HepG2 (cell line): Measurements from ENCODE around the gene KCNMB2. TPM values are rescaled to one million over a fixed set of nuclear protein-coding genes. Genes with fewer than 3 reads are reported as not detected.

Experiments used
- ATAC-seq: fragments of 200-7000 bp; cut with Tn5 transposase; 3 replicates; pipeline ENCODE4 v1.9.1; 2020; ENCODE audit warnings: mild to moderate bottlenecking, moderate library complexity
- BruUV-seq: library from RNA; stranded (reverse); fragments of 400-500 nt; replicated peaks from 2 replicates; lab custom pipeline; 2021; lab: Mats Ljungman, UMichigan
- CTCF ChIA-PET: fragments of 300-600 bp; formaldehyde crosslinking; extraction: SDS; loops from one replicate; lab custom pipeline; 2021; ENCODE audit warnings: low total read pairs, inconsistent platforms, low intra/inter-chr PET ratio; lab: Yijun Ruan, JAX
- POLR2A ChIA-PET: fragments of 350-600 bp; sonication (Branson Sonifier 250); formaldehyde crosslinking; loops from one replicate; lab custom pipeline; 2020; ENCODE audit warnings: antibody characterized with exemption, inconsistent platforms; lab: Yijun Ruan, JAX
- DNase-seq: peaks from one replicate; pipeline ENCODE4 v3.0.0-alpha.2; 2015; ENCODE audit warnings: low spot score
- FAIRE-seq: peaks from 3 replicates; lab custom pipeline; 2011; peaks lifted over from hg19 to GRCh38; lab: Jason Lieb, UNC
- H2AFZ ChIP-seq: one replicate; pipeline ENCODE4 v1.6.1; 2011; ENCODE audit warnings: low read length, inconsistent platforms
- H3K27ac ChIP-seq: fragments of 300-600 bp; 3 replicates; pipeline ENCODE4 v1.8.0; 2011; ENCODE audit warnings: mixed run types, mild to moderate bottlenecking, mixed read lengths, low read length, inconsistent platforms; ENCODE audit not compliant: insufficient read depth; ENCODE audit errors: extremely low read length
- H3K27me3 ChIP-seq, 2 experiments: fragments of 200-600 bp in 1 of 2; 2 replicates in 1 of 2; 3 replicates in 1 of 2; pipeline versions ENCODE4 v1.6.0 to v1.8.0; 2011; ENCODE audit warnings: low read length in 2 of 2, mild to moderate bottlenecking in 2 of 2, moderate library complexity in 2 of 2, inconsistent platforms in 1 of 2; ENCODE audit not compliant: insufficient read depth in 2 of 2, control insufficient read depth in 1 of 2
- H3K36me3 ChIP-seq, 2 experiments: fragments of 200-600 bp in 1 of 2; replicated peaks in 1 of 2; 2 replicates in 1 of 2; 3 replicates in 1 of 2; pipeline versions ENCODE4 v1.5.1 to v1.8.0; 2011; ENCODE audit warnings: low read length in 2 of 2, inconsistent platforms in 1 of 2; ENCODE audit not compliant: insufficient read depth in 2 of 2, control insufficient read depth in 1 of 2
- H3K4me1 ChIP-seq: 2 replicates; pipeline ENCODE4 v1.5.1; 2012; ENCODE audit warnings: low read length, inconsistent platforms; ENCODE audit not compliant: insufficient read depth
- H3K4me2 ChIP-seq: 2 replicates; pipeline ENCODE4 v1.6.0; 2011; ENCODE audit warnings: low read depth, low read length, inconsistent platforms
- H3K4me3 ChIP-seq, 3 experiments: fragments of 200-600 bp in 1 of 3; sonication (generic), shearing (Covaris generic) in 1 of 3; replicated peaks in 1 of 3; 2 replicates each; pipeline ENCODE4 v1.5.1; 2011 to 2016; ENCODE audit warnings: low read length in 3 of 3, inconsistent platforms in 2 of 3, low read depth in 2 of 3, mild to moderate bottlenecking in 2 of 3, control low read depth in 1 of 3, mixed read lengths in 1 of 3; ENCODE audit not compliant: insufficient read depth in 1 of 3
- H3K79me2 ChIP-seq: one replicate; pipeline ENCODE4 v1.6.1; 2011; ENCODE audit warnings: low read length, inconsistent platforms; ENCODE audit not compliant: insufficient read depth
- H3K9ac ChIP-seq: 2 replicates; pipeline ENCODE4 v1.6.0; 2011; ENCODE audit warnings: mild to moderate bottlenecking, low read depth, low read length, inconsistent platforms; ENCODE audit not compliant: insufficient read depth
- H3K9me3 ChIP-seq: 2 replicates; pipeline ENCODE4 v1.5.1; 2012; ENCODE audit warnings: mild to moderate bottlenecking, low read length
- H4K20me1 ChIP-seq: 2 replicates; pipeline ENCODE4 v1.6.0; 2011; ENCODE audit warnings: inconsistent platforms, mild to moderate bottlenecking, low read length, moderate library complexity; ENCODE audit not compliant: insufficient read depth
- CREB3 ChIP-seq: sonication (generic); formaldehyde crosslinking; IDR thresholded peaks from 2 replicates; pipeline ENCODE4 v1.5.0; 2020; ENCODE audit warnings: missing genetic modification reagents
- EZH2 ChIP-seq: conservative IDR thresholded peaks from 2 replicates; pipeline ENCODE4 v1.6.1; 2012; ENCODE audit warnings: mild to moderate bottlenecking, low read depth, low read length, moderate library complexity
- GATAD2A ChIP-seq: IDR thresholded peaks from 2 replicates; pipeline ENCODE4 v1.6.1; 2016
- HES4 ChIP-seq: sonication (generic); formaldehyde crosslinking; IDR thresholded peaks from 2 replicates; pipeline ENCODE4 v1.9.0; 2021; ENCODE audit warnings: mild to moderate bottlenecking, missing genetic modification reagents, borderline replicate concordance
- KDM2A ChIP-seq: sonication (generic); formaldehyde crosslinking; IDR thresholded peaks from 2 replicates; pipeline ENCODE4 v1.4.0; 2020; ENCODE audit warnings: low read depth, missing genetic modification reagents, borderline replicate concordance
- KDM6A ChIP-seq: IDR thresholded peaks from 2 replicates; pipeline ENCODE4 v1.6.1; 2016; ENCODE audit warnings: low read depth
- NBN ChIP-seq: fragments of 450-650 bp; conservative IDR thresholded peaks from 2 replicates; pipeline ENCODE4 v1.6.1; 2017
- NR2F6 ChIP-seq, 2 experiments: IDR thresholded peaks; 2 replicates each; pipeline ENCODE4 v1.6.1; 2016; ENCODE audit warnings: antibody characterized with exemption in 1 of 2, mild to moderate bottlenecking in 1 of 2
- SALL1 ChIP-seq: sonication (generic); formaldehyde crosslinking; IDR thresholded peaks from 2 replicates; pipeline ENCODE4 v1.8.0; 2022; ENCODE audit warnings: mild to moderate bottlenecking, missing genetic modification reagents
- SNAI1 ChIP-seq: sonication (generic); formaldehyde crosslinking; IDR thresholded peaks from 2 replicates; pipeline ENCODE4 v1.5.0; 2020; ENCODE audit warnings: mild to moderate bottlenecking, missing genetic modification reagents, borderline replicate concordance
- SOX13 ChIP-seq, 3 experiments: fragments of 450-650 bp in 1 of 3; sonication (generic) in 1 of 3; formaldehyde crosslinking in 1 of 3; IDR thresholded peaks in 2 of 3; conservative IDR thresholded peaks in 1 of 3; 2 replicates each; pipeline versions ENCODE4 v1.5.0 to v1.6.1; 2016 to 2020; ENCODE audit warnings: antibody characterized with exemption in 1 of 3, mild to moderate bottlenecking in 1 of 3, missing compliant biosample characterization in 1 of 3, missing genetic modification reagents in 1 of 3, moderate library complexity in 1 of 3
- TEAD3 ChIP-seq: optimal IDR thresholded peaks from 2 replicates; pipeline ENCODE3; 2016; ENCODE audit warnings: borderline replicate concordance
- TOE1 ChIP-seq: sonication (generic); formaldehyde crosslinking; IDR thresholded peaks from 2 replicates; pipeline ENCODE4 v1.4.0; 2020; ENCODE audit warnings: mild to moderate bottlenecking, missing genetic modification reagents
- TSC22D2 ChIP-seq: sonication (generic); formaldehyde crosslinking; IDR thresholded peaks from 2 replicates; pipeline ENCODE4 v1.5.1; 2020; ENCODE audit warnings: missing genetic modification reagents, mild to moderate bottlenecking, borderline replicate concordance
- ZFX ChIP-seq: sonication (generic); formaldehyde crosslinking; IDR thresholded peaks from 2 replicates; pipeline ENCODE4 v1.4.0; 2020; ENCODE audit warnings: mild to moderate bottlenecking, low read depth, missing genetic modification reagents, moderate library complexity
- ZNF451 ChIP-seq: sonication (generic); formaldehyde crosslinking; IDR thresholded peaks from 2 replicates; pipeline ENCODE4 v1.5.0; 2020; ENCODE audit warnings: mild to moderate bottlenecking, missing genetic modification reagents
- ZNF607 ChIP-seq: sonication (generic); formaldehyde crosslinking; IDR thresholded peaks from 2 replicates; pipeline ENCODE4 v1.5.1; 2020; ENCODE audit warnings: missing genetic modification reagents, mild to moderate bottlenecking, borderline replicate concordance
- WGBS: methylation state at CpG from one replicate; pipeline ENCODE4 v1.1.6; 2017; ENCODE audit warnings: low lambda C conversion rate; 5-methylcytosine and 5-hydroxymethylcytosine counted together
- in situ Hi-C: cut with HindIII; loops from 2 replicates; pipeline ENCODE4 v1.10.0; 2017; ENCODE audit warnings: low pct_unique_long_range_greater_than_20kb; ENCODE audit not compliant: extremely low pct_ligation_motif_present
- intact Hi-C: fragments of 100-400 bp; cut with micrococcal nuclease; formaldehyde crosslinking; loops from one replicate; pipeline ENCODE4 v1.10.0; 2022; ENCODE audit not compliant: unreplicated experiment
- polyA plus RNA-seq, 8 experiments: library from polyadenylated mRNA; depleted of rRNA in 3 of 8; stranded (reverse) in 7 of 8; unstranded in 1 of 8; fragments of >200 nt; fragmentation: Illumina TruSeq in 4 of 8; extraction: Trizol in 4 of 8; gene quantifications; 2 replicates each; pipeline versions ENCODE4 v1.2.1 to v1.2.3, GENCODE V29; 2011 to 2016; ENCODE audit warnings: low read depth in 4 of 8, missing spikeins in 1 of 8, mixed read lengths in 1 of 8; ENCODE audit not compliant: insufficient read depth in 1 of 8
- total RNA-seq, 5 experiments: library from RNA; depleted of rRNA; stranded (reverse); fragments of >200 nt; fragmentation: Illumina TruSeq; extraction: Trizol; gene quantifications; 2 replicates each; pipeline ENCODE4 v1.2.3, GENCODE V29; 2016; ENCODE audit warnings: low read depth in 1 of 5

The KCNMB2 gene
- total and polyA plus RNA-seq, 2 of the 13 experiments (the other 11 are each of a cell fraction or from before 2014, with no cell fraction given) = not detected

- 38% methylated on average over 7 of the region's 7 CpGs for WGBS
- Histone ChIP-seq H3K4me3 (no peak overlapping the region), H3K36me3 (no peaks in the 10 kb centered on the region), H3K9ac (no peak overlapping the region), H3K4me2 (no peak overlapping the region), H3K79me2 (no peaks in the 10 kb centered on the region), H4K20me1 (no peaks in the 10 kb centered on the region), H3K27me3 (no peaks in the 10 kb centered on the region), H3K27ac (no peak overlapping the region), H3K9me3 (no peaks in the 10 kb centered on the region), H3K4me1 (no peaks in the 10 kb centered on the region), H2AFZ (no peak overlapping the region)
- ATAC-seq = no peak
- intact Hi-C loops (loop anchor here (1.0 kb wide), 1 partner anchor 41 kb away; no protein-coding TSS in a partner anchor), in situ Hi-C loops (no loop called here)
- CTCF ChIA-PET = no interaction called here
- TF ChIP-seq SALL1 (CRISPR knock-in tag) (no peak), KDM6A (CRISPR knock-in tag) (no peak), ZFX (no peak), ZNF451 (no peak), NR2F6 (IDR thresholded peaks at IDR 0.05) (no peak), NR2F6 (CRISPR knock-in tag; IDR thresholded peaks at IDR 0.05) (no peak), ZNF607 (CRISPR knock-in tag) (no peak), TOE1 (CRISPR knock-in tag) (no peak), EZH2 (no peak), GATAD2A (CRISPR knock-in tag) (no peak), KDM2A (CRISPR knock-in tag) (no peak), TSC22D2 (CRISPR knock-in tag) (no peak), CREB3 (CRISPR knock-in tag) (no peak), SOX13 (IDR thresholded peaks at IDR 0.05) (no peak), SOX13 (CRISPR knock-in tag; conservative IDR thresholded peaks at IDR 0.05 in 1 of 2, IDR thresholded peaks at IDR 0.05 in 1 of 2) (no peak), HES4 (CRISPR knock-in tag) (no peak), TEAD3 (CRISPR knock-in tag) (no peak), SNAI1 (CRISPR knock-in tag) (no peak), NBN (no peak)
- DNase-seq = no peak
- no peak for FAIRE-seq
- POLR2A ChIA-PET = no interaction called here
- BruUV-seq = no TSS peak
Observed at GRCh38 chr3:178517665-178518334, 18.4 kb upstream of the KCNMB2 start.
